HCT116 (cell line): Measurements from ENCODE around the gene SNX15. TPM values are rescaled to one million over a fixed set of nuclear protein-coding genes. Genes with fewer than 3 reads are reported as not detected.

Experiments used
- ATAC-seq: fragments of 200-7000 bp; cut with Tn5 transposase; 2 replicates; pipeline ENCODE4 v1.9.1; 2020; ENCODE audit warnings: mild to moderate bottlenecking, moderate library complexity
- BruUV-seq: library from RNA; stranded (reverse); fragments of 400-500 nt; replicated peaks from 2 replicates; lab custom pipeline; 2021; lab: Mats Ljungman, UMichigan
- CTCF ChIA-PET: fragments of 300-600 bp; sonication (Branson Sonifier 250); formaldehyde crosslinking; loops from one replicate; lab custom pipeline; 2021; ENCODE audit warnings: antibody characterized with exemption; lab: Charles Lee
- POLR2A ChIA-PET: fragments of 300-600, 350-600 bp; sonication (Branson Sonifier 250); formaldehyde crosslinking; loops from one replicate; lab custom pipeline; 2021; ENCODE audit warnings: antibody characterized with exemption; lab: Charles Lee
- RAD21 ChIA-PET, 2 experiments: fragments of 300-600 bp; sonication (Branson Sonifier 250); formaldehyde crosslinking; loops; one replicate each; lab custom pipeline; 2023; ENCODE audit warnings: low total read pairs in 2 of 2; ENCODE audit not compliant: uncharacterized antibody in 2 of 2, unreplicated experiment in 2 of 2, low non-redundant PET in 1 of 2; lab: Charles Lee
- DNase-seq: peaks from one replicate; pipeline ENCODE4 v3.0.0-alpha.2; 2010; ENCODE audit warnings: low read depth, low spot score
- H2AFZ ChIP-seq: fragments of 200-600 bp; shearing (Covaris generic), sonication (generic); 2 replicates; pipeline ENCODE4 v1.6.1; 2017; ENCODE audit warnings: low read depth, mixed run types, mixed read lengths, antibody characterized with exemption, low read length; ENCODE audit not compliant: poor library complexity, severe bottlenecking
- H3K27ac ChIP-seq: 2 replicates; pipeline ENCODE4 v1.5.1; 2012; ENCODE audit warnings: low read depth, low read length
- H3K27me3 ChIP-seq: fragments of 200-600 bp; sonication (generic); 2 replicates; pipeline ENCODE4 v1.6.1; 2016; ENCODE audit warnings: mixed run types, low read length, mixed read lengths; ENCODE audit not compliant: insufficient read depth
- H3K36me3 ChIP-seq, 2 experiments: fragments of 200-500 bp in 1 of 2; fragments of 200-600 bp in 1 of 2; sonication (Bioruptor generic) in 1 of 2; sonication (generic) in 1 of 2; 2 replicates each; pipeline versions ENCODE4 v1.5.1 to v1.6.1; 2014 to 2016; ENCODE audit warnings: low read length in 2 of 2, inconsistent platforms in 1 of 2, mixed read lengths in 1 of 2, mixed run types in 1 of 2; ENCODE audit not compliant: insufficient read depth in 2 of 2, control insufficient read depth in 1 of 2
- H3K4me1 ChIP-seq, 2 experiments: fragments of 200-600 bp in 1 of 2; sonication (generic) in 1 of 2; 2 replicates each; pipeline versions ENCODE4 v1.5.1 to v1.6.1; 2012 to 2017; ENCODE audit warnings: low read length in 2 of 2, inconsistent platforms in 1 of 2, mild to moderate bottlenecking in 1 of 2, mixed read lengths in 1 of 2, mixed run types in 1 of 2, moderate library complexity in 1 of 2; ENCODE audit not compliant: insufficient read depth in 2 of 2, control insufficient read depth in 1 of 2
- H3K4me2 ChIP-seq: fragments of 200-600 bp; sonication (generic); 2 replicates; pipeline ENCODE4 v1.6.1; 2017; ENCODE audit warnings: mixed run types, low read length, mixed read lengths
- H3K4me3 ChIP-seq, 2 experiments: fragments of 200-600 bp in 1 of 2; sonication (generic) in 1 of 2; replicated peaks in 1 of 2; 2 replicates each; pipeline ENCODE4 v1.5.1; 2011 to 2016; ENCODE audit warnings: low read length in 2 of 2, control low read depth in 1 of 2, low read depth in 1 of 2, mild to moderate bottlenecking in 1 of 2, mixed read lengths in 1 of 2, mixed run types in 1 of 2
- H3K79me2 ChIP-seq: fragments of 200-600 bp; sonication (generic); 2 replicates; pipeline ENCODE4 v1.6.1; 2017; ENCODE audit warnings: mild to moderate bottlenecking, mixed run types, low read length, moderate library complexity, mixed read lengths; ENCODE audit not compliant: insufficient read depth
- H3K9ac ChIP-seq: fragments of 200-600 bp; sonication (generic); 2 replicates; pipeline ENCODE4 v1.6.1; 2016; ENCODE audit warnings: low read length, mixed read lengths
- H3K9me2 ChIP-seq: fragments of 200-600 bp; sonication (generic), shearing (Covaris generic); 2 replicates; pipeline ENCODE4 v1.6.1; 2017; ENCODE audit warnings: mixed run types, mild to moderate bottlenecking, moderate library complexity; ENCODE audit not compliant: insufficient read depth
- H3K9me3 ChIP-seq, 2 experiments: fragments of 200-500 bp in 1 of 2; fragments of 200-600 bp in 1 of 2; sonication (Bioruptor generic) in 1 of 2; sonication (generic) in 1 of 2; 2 replicates each; pipeline ENCODE4 v1.6.1; 2014 to 2017; ENCODE audit warnings: low read length in 2 of 2, mixed read lengths in 2 of 2, inconsistent platforms in 1 of 2, low read depth in 1 of 2, mild to moderate bottlenecking in 1 of 2, mixed run types in 1 of 2, moderate library complexity in 1 of 2; ENCODE audit not compliant: control insufficient read depth in 1 of 2, insufficient read depth in 1 of 2
- H4K20me1 ChIP-seq: fragments of 200-600 bp; sonication (generic), shearing (Covaris generic); 2 replicates; pipeline ENCODE4 v1.6.1; 2017; ENCODE audit warnings: mixed run types, mild to moderate bottlenecking, moderate library complexity; ENCODE audit not compliant: insufficient read depth
- CBX3 ChIP-seq: IDR thresholded peaks from 2 replicates; pipeline ENCODE4 v1.6.1; 2012; ENCODE audit warnings: low read depth
- EZH2 ChIP-seq: fragments of 200-600 bp; sonication (generic); IDR thresholded peaks from 2 replicates; pipeline ENCODE4 v1.6.1; 2017; ENCODE audit warnings: antibody characterized with exemption, mixed run types
- FOSL1 ChIP-seq: IDR thresholded peaks from 2 replicates; pipeline ENCODE4 v1.6.1; 2012; ENCODE audit warnings: low read depth
- JUND ChIP-seq: IDR thresholded peaks from 2 replicates; pipeline ENCODE4 v1.6.1; 2012
- POLR2A ChIP-seq: IDR thresholded peaks from 2 replicates; pipeline ENCODE4 v1.7.0; 2011; ENCODE audit warnings: borderline replicate concordance; ENCODE audit not compliant: insufficient read depth, insufficient read length; ENCODE audit errors: extremely low read depth
- POLR2AphosphoS5 ChIP-seq: IDR thresholded peaks from 2 replicates; pipeline ENCODE4 v1.6.1; 2011; ENCODE audit warnings: mild to moderate bottlenecking, low read depth, low read length, moderate library complexity
- REST ChIP-seq: IDR thresholded peaks from 2 replicates; pipeline ENCODE4 v1.6.1; 2012; ENCODE audit warnings: low read depth
- TCF7L2 ChIP-seq: IDR thresholded peaks from 2 replicates; pipeline ENCODE4 v1.7.0; 2011; ENCODE audit warnings: borderline replicate concordance, inconsistent platforms; ENCODE audit not compliant: insufficient read depth, insufficient read length; ENCODE audit errors: extremely low read depth
- YY1 ChIP-seq: IDR thresholded peaks from 2 replicates; pipeline ENCODE4 v1.6.1; 2011; ENCODE audit warnings: low read length, low read depth, moderate library complexity, mild to moderate bottlenecking; ENCODE audit not compliant: insufficient replicate concordance; ENCODE audit errors: extremely low read depth
- ZFX ChIP-seq: fragments of 450-650 bp; IDR thresholded peaks from 2 replicates; pipeline ENCODE4 v1.6.1; 2017
- ZNF274 ChIP-seq: fragments of 200-500 bp; sonication (Bioruptor generic); IDR thresholded peaks from 2 replicates; pipeline ENCODE4 v1.6.1; 2014; ENCODE audit warnings: mild to moderate bottlenecking, low read depth, low read length, inconsistent platforms
- intact Hi-C: fragments of 100-400 bp; cut with micrococcal nuclease; formaldehyde crosslinking; loops from 2 replicates; pipeline ENCODE4 v1.10.0; 2022
- total RNA-seq: library from RNA; stranded (reverse); gene quantifications from one replicate; pipeline ENCODE4 v1.2.1, GENCODE V29; 2021; ENCODE audit not compliant: unreplicated experiment
- TF ChIP-seq, protein P1 (sequence below): IDR thresholded peaks from 2 replicates; pipeline ENCODE4 v1.6.1; 2012

The SNX15 gene
- total RNA-seq, 1 experiment from 2014 or later = 16.8 TPM

DNA sequence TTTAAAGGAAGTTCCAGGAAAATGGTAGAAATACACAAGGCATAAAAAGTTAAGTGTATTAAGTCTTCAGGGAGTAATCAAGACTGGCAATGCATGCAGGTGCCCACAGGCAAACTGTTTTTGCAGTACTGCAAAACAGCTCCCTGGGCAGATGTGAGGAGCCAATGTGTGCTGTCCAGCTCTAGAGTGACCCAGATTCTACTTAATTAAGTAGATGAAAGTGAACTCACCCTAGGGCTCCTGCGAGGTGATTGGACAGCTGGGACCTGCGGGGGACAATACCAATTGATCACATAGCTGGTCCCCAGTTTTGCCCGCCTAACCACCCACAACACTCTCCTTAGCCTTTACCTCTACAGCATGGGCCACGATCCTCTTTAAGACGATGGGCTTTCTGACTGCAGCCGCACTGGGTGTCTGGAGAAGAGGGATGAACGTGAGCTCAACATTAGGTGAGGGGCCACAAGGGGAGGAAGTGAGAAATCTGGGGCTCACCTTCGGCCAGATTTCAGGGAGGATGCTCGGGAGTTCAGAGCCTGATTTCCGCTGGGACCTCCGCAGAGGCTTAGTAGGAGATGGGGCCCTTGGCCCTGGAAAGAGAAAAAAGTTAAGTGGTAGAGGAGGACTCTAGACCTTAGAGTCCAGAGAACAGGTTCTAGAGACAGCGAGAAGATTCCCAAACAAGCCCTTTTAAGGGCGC is 56.0 kb downstream of the SNX15 start:
- H3K36me3 ChIP-seq = peaks cover 12 to 44% of the 10 kb centered on the region in 2 experiments; a peak in 2 of 4 replicates
- H4K20me1 ChIP-seq = no peaks in the 10 kb centered on the region
- peak overlapping the region; percentile 82 for H3K4me2 ChIP-seq
- peak; percentile 12 for ATAC-seq
- no peak for DNase-seq
- TF ChIP-seq, protein P1, sequence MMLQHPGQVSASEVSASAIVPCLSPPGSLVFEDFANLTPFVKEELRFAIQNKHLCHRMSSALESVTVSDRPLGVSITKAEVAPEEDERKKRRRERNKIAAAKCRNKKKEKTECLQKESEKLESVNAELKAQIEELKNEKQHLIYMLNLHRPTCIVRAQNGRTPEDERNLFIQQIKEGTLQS = no peak
- TF ChIP-seq ZFX (no peak), FOSL1 (no peak), CBX3 (no peak), JUND (no peak), EZH2 (no peak), TCF7L2 (no peak), REST (no peak), ZNF274 (no peak), POLR2A (no peak), YY1 (no peak), POLR2AphosphoS5 (no peak)
- no peaks in the 10 kb centered on the region for H3K27me3 ChIP-seq
- CTCF ChIA-PET = interaction anchor here (1.4 kb wide), 1 partner anchor 27 kb away, joined by 3 read pairs; no protein-coding TSS in a partner anchor
- POLR2A ChIA-PET = interaction anchor here (0.7 kb wide), 1 partner anchor 39 kb away, joined by 3 read pairs; the partner anchor contains the start of genes FAU and MRPL49
- H3K9ac ChIP-seq = peak overlapping the region; percentile 98
- H3K9me2 ChIP-seq = no peaks in the 10 kb centered on the region
- H3K9me3 ChIP-seq = no peaks in the 10 kb centered on the region
- peak overlapping the region; percentile 86 to 98 for H3K4me3 ChIP-seq
- no peak overlapping the region for H2AFZ ChIP-seq
- intact Hi-C loops = loop anchor here (5.0 kb wide), 2 partner anchors 41 to 56 kb away; partner anchors contain the start of genes SAC3D1 and SNX15
- H3K79me2 ChIP-seq = peaks cover 57% of the 10 kb centered on the region
- H3K4me1 ChIP-seq = peaks cover 7 to 30% of the 10 kb centered on the region in 2 experiments; a peak in 3 of 4 replicates
- BruUV-seq = TSS peak; percentile 60
- peak overlapping the region; percentile 82 for H3K27ac ChIP-seq
- RAD21 ChIA-PET = no interaction called here
